Large intestine (tissue), 3 donors: ENCODE measurements around the gene PIR. TPM values are rescaled to one million over a fixed set of nuclear protein-coding genes. Genes with fewer than 3 reads are reported as not detected.

Experiments used
- DNase-seq, 2 donors: peaks; one replicate each; pipeline versions ENCODE4 v3.0.0 to v3.0.0-alpha.2; 2013
- H3K27ac ChIP-seq: one replicate; pipeline ENCODE4 v1.5.1; 2013; ENCODE audit warnings: low read length
- H3K27me3 ChIP-seq: 2 replicates; pipeline ENCODE4 v1.6.1; 2013; ENCODE audit warnings: low read length; ENCODE audit not compliant: control insufficient read depth, insufficient read depth
- H3K36me3 ChIP-seq: 2 replicates; pipeline ENCODE4 v1.6.1; 2013; ENCODE audit warnings: low read length; ENCODE audit not compliant: control insufficient read depth, insufficient read depth
- H3K4me1 ChIP-seq: one replicate; pipeline ENCODE4 v1.6.1; 2013; ENCODE audit warnings: low read length; ENCODE audit not compliant: control insufficient read depth, insufficient read depth
- H3K4me3 ChIP-seq: one replicate; pipeline ENCODE4 v1.5.1; 2013; ENCODE audit warnings: low read length
- H3K9me3 ChIP-seq: one replicate; pipeline ENCODE4 v1.6.1; 2013; ENCODE audit warnings: mild to moderate bottlenecking, low read depth, low read length, moderate library complexity; ENCODE audit not compliant: control insufficient read depth
- WGBS: methylation state at CpG from one replicate; pipeline ENCODE4 v1.1.5; 2013; ENCODE audit warnings: low lambda C conversion rate; ENCODE audit not compliant: insufficient coverage; 5-methylcytosine and 5-hydroxymethylcytosine counted together
- polyA plus RNA-seq: library from polyadenylated mRNA; unstranded; fragments of 120-200 nt; gene quantifications from one replicate; pipeline ENCODE4 v1.2.1, GENCODE V29; 2013

PIR gene
- polyA plus RNA-seq, 1 donor, result 6.8 TPM

GRCh38 chrX:15465347-15465746, 27.8 kb downstream of the PIR start:
- Histone ChIP-seq H3K9me3 (no peaks in the 10 kb centered on the region), H3K27me3 (no peaks in the 10 kb centered on the region), H3K4me1 (no peaks in the 10 kb centered on the region), H3K4me3 (no peak overlapping the region), H3K27ac (no peak overlapping the region), H3K36me3 (no peaks in the 10 kb centered on the region)
- no peak for DNase-seq
- 80% methylated on average over 1 of the region's 4 CpGs for WGBS

- Histone ChIP-seq H3K36me3 (no peaks in the 10 kb centered on the region), H3K4me1 (no peaks in the 10 kb centered on the region), H3K9me3 (no peaks in the 10 kb centered on the region), H3K4me3 (no peak overlapping the region), H3K27me3 (no peaks in the 10 kb centered on the region), H3K27ac (no peak overlapping the region)
- no peak for DNase-seq
Observed at GRCh38 chrX:15464704-15465103, 28.4 kb downstream of the PIR start.

- Histone ChIP-seq H3K4me1 (no peaks in the 10 kb centered on the region), H3K9me3 (no peaks in the 10 kb centered on the region), H3K4me3 (no peak overlapping the region), H3K27me3 (no peaks in the 10 kb centered on the region), H3K36me3 (no peaks in the 10 kb centered on the region), H3K27ac (no peak overlapping the region)
- WGBS, result no CpG with 5 or more reads among the region's 1 CpG
- no peak for DNase-seq
Observed at GRCh38 chrX:15451913-15452312, 41.2 kb downstream of the PIR start.

- DNase-seq, result no peak
- WGBS, result no CpG with 5 or more reads among the region's 5 CpGs
- Histone ChIP-seq H3K4me1 (no peaks in the 10 kb centered on the region), H3K9me3 (no peaks in the 10 kb centered on the region), H3K27ac (no peak overlapping the region), H3K27me3 (no peaks in the 10 kb centered on the region), H3K4me3 (no peak overlapping the region), H3K36me3 (no peaks in the 10 kb centered on the region)
Observed at GRCh38 chrX:15448010-15448639, 45.0 kb downstream of the PIR start.

- no peaks in the 10 kb centered on the region for H3K9me3 ChIP-seq
- no peak for DNase-seq
- H3K4me1 ChIP-seq, result no peaks in the 10 kb centered on the region
- no peak overlapping the region for H3K27ac ChIP-seq
- no peaks in the 10 kb centered on the region for H3K36me3 ChIP-seq
- H3K4me3 ChIP-seq, result no peak overlapping the region
- WGBS, result no CpG with 5 or more reads among the region's 5 CpGs
- H3K27me3 ChIP-seq, result no peaks in the 10 kb centered on the region
Observed at GRCh38 chrX:15441464-15441863, 51.7 kb downstream of the PIR start.

GRCh38 chrX:15438332-15438731, 54.8 kb downstream of the PIR start:
- Histone ChIP-seq H3K4me1 (no peaks in the 10 kb centered on the region), H3K27ac (no peak overlapping the region), H3K9me3 (no peaks in the 10 kb centered on the region), H3K4me3 (no peak overlapping the region), H3K27me3 (no peaks in the 10 kb centered on the region), H3K36me3 (no peaks in the 10 kb centered on the region)
- WGBS, result no CpG with 5 or more reads among the region's 3 CpGs
- DNase-seq, result no peak

GRCh38 chrX:15437724-15438123, 55.4 kb downstream of the PIR start:
- H3K27me3 ChIP-seq, result no peaks in the 10 kb centered on the region
- H3K4me3 ChIP-seq, result no peak overlapping the region
- no CpG with 5 or more reads among the region's 1 CpG for WGBS
- no peak overlapping the region for H3K27ac ChIP-seq
- H3K9me3 ChIP-seq, result no peaks in the 10 kb centered on the region
- H3K4me1 ChIP-seq, result no peaks in the 10 kb centered on the region
- DNase-seq, result no peak
- no peaks in the 10 kb centered on the region for H3K36me3 ChIP-seq

GRCh38 chrX:15435836-15436619, 57.1 kb downstream of the PIR start:
- H3K27me3 ChIP-seq, result no peaks in the 10 kb centered on the region
- no peak overlapping the region for H3K27ac ChIP-seq
- H3K9me3 ChIP-seq, result no peaks in the 10 kb centered on the region
- no peak overlapping the region for H3K4me3 ChIP-seq
- no CpG with 5 or more reads among the region's 2 CpGs for WGBS
- no peaks in the 10 kb centered on the region for H3K36me3 ChIP-seq
- no peaks in the 10 kb centered on the region for H3K4me1 ChIP-seq
- DNase-seq, result no peak

GRCh38 chrX:15434205-15434604, 58.9 kb downstream of the PIR start:
- no peak for DNase-seq
- Histone ChIP-seq H3K27ac (no peak overlapping the region), H3K36me3 (no peaks in the 10 kb centered on the region), H3K9me3 (no peaks in the 10 kb centered on the region), H3K4me1 (no peaks in the 10 kb centered on the region), H3K4me3 (no peak overlapping the region), H3K27me3 (no peaks in the 10 kb centered on the region)
- WGBS, result 100% methylated on average over 1 of the region's 2 CpGs

GRCh38 chrX:15430584-15430983, 62.5 kb downstream of the PIR start:
- WGBS, result no CpG with 5 or more reads among the region's 1 CpG
- Histone ChIP-seq H3K4me1 (no peaks in the 10 kb centered on the region), H3K36me3 (no peaks in the 10 kb centered on the region), H3K4me3 (no peak overlapping the region), H3K9me3 (no peaks in the 10 kb centered on the region), H3K27me3 (no peaks in the 10 kb centered on the region), H3K27ac (no peak overlapping the region)
- DNase-seq, result no peak

- WGBS, result no CpG with 5 or more reads among the region's 2 CpGs
- Histone ChIP-seq H3K4me1 (no peaks in the 10 kb centered on the region), H3K27ac (no peak overlapping the region), H3K36me3 (no peaks in the 10 kb centered on the region), H3K4me3 (no peak overlapping the region), H3K9me3 (no peaks in the 10 kb centered on the region), H3K27me3 (no peaks in the 10 kb centered on the region)
- DNase-seq, result no peak
Observed at GRCh38 chrX:15430076-15430475, 63.1 kb downstream of the PIR start.
